Loucy (cell line): ENCODE measurements around the gene DBI.

Source experiments
- H2AFZ ChIP-seq: fragments of 200-600 bp; sonication (generic); 2 replicates; pipeline ENCODE4 v1.6.0; 2016; ENCODE audit warnings: antibody characterized with exemption, mild to moderate bottlenecking, low read length, moderate library complexity
- H3F3A ChIP-seq: fragments of 200-600 bp; 2 replicates; pipeline ENCODE4 v1.6.0; 2016; ENCODE audit warnings: antibody characterized with exemption, low read depth, mild to moderate bottlenecking
- H3K27me3 ChIP-seq: fragments of 200-600 bp; sonication (generic); 2 replicates; pipeline ENCODE4 v1.6.1; 2014; ENCODE audit warnings: low read length, mild to moderate bottlenecking; ENCODE audit not compliant: insufficient read depth, poor library complexity, severe bottlenecking
- H3K36me3 ChIP-seq: fragments of 200-600 bp; sonication (generic); 2 replicates; pipeline ENCODE4 v1.6.1; 2016; ENCODE audit warnings: low read length; ENCODE audit not compliant: insufficient read depth
- H3K4me1 ChIP-seq: fragments of 200-600 bp; sonication (generic); 2 replicates; pipeline ENCODE4 v1.5.1; 2014; ENCODE audit warnings: low read length, mild to moderate bottlenecking; ENCODE audit not compliant: insufficient read depth, poor library complexity, severe bottlenecking
- H3K4me2 ChIP-seq: fragments of 200-600 bp; sonication (generic); 2 replicates; pipeline ENCODE4 v1.6.0; 2014; ENCODE audit warnings: antibody characterized with exemption, low read length, low read depth, mild to moderate bottlenecking; ENCODE audit not compliant: poor library complexity, severe bottlenecking
- H3K4me3 ChIP-seq: fragments of 200-600 bp; sonication (generic); 2 replicates; pipeline ENCODE4 v1.5.1; 2014; ENCODE audit warnings: low read length, mild to moderate bottlenecking, mixed read lengths; ENCODE audit not compliant: poor library complexity, severe bottlenecking
- H3K79me2 ChIP-seq: fragments of 200-600 bp; sonication (generic); 2 replicates; pipeline ENCODE4 v1.6.1; 2014; ENCODE audit warnings: low read length; ENCODE audit not compliant: insufficient read depth
- H3K9ac ChIP-seq: fragments of 200-600 bp; sonication (generic); 2 replicates; pipeline ENCODE4 v1.6.0; 2014; ENCODE audit warnings: mild to moderate bottlenecking, low read depth, low read length, moderate library complexity; ENCODE audit not compliant: poor library complexity, severe bottlenecking
- H3K9me2 ChIP-seq: fragments of 200-600 bp; sonication (generic); replicated peaks from 2 replicates; pipeline ENCODE4 v1.6.1; 2016; ENCODE audit warnings: low read depth, low read length, mixed read lengths
- H3K9me3 ChIP-seq: fragments of 200-600 bp; sonication (generic); 2 replicates; pipeline ENCODE4 v1.6.1; 2014; ENCODE audit warnings: mild to moderate bottlenecking, antibody characterized with exemption, low read length, low read depth; ENCODE audit not compliant: insufficient read depth
- H4K20me1 ChIP-seq: fragments of 200-600 bp; sonication (generic); 2 replicates; pipeline ENCODE4 v1.6.0; 2014; ENCODE audit warnings: antibody characterized with exemption, low read length, mild to moderate bottlenecking; ENCODE audit not compliant: insufficient read depth, poor library complexity, severe bottlenecking
- CTCF ChIP-seq: fragments of 200-600 bp; sonication (generic); conservative IDR thresholded peaks from 2 replicates; pipeline ENCODE4 v1.5.1; 2014; ENCODE audit warnings: mild to moderate bottlenecking, antibody characterized with exemption, low read length
- EZH2phosphoT487 ChIP-seq: fragments of 200-600 bp; IDR thresholded peaks from 2 replicates; pipeline ENCODE4 v1.6.1; 2018; ENCODE audit warnings: antibody characterized with exemption, mild to moderate bottlenecking, moderate library complexity, borderline replicate concordance

Gene DBI

GRCh38 chr2:119323459-119323858 lies 43.3 kb upstream of the DBI start:
- Histone ChIP-seq H3F3A (no peaks in the 10 kb centered on the region), H3K4me3 (no peak overlapping the region), H3K9me2 (no peaks in the 10 kb centered on the region), H3K4me1 (peaks cover 4% of the 10 kb centered on the region), H3K9me3 (no peaks in the 10 kb centered on the region), H3K79me2 (no peaks in the 10 kb centered on the region), H2AFZ (no peak overlapping the region), H4K20me1 (no peaks in the 10 kb centered on the region), H3K27me3 (no peaks in the 10 kb centered on the region), H3K36me3 (no peaks in the 10 kb centered on the region), H3K4me2 (no peak overlapping the region), H3K9ac (no peak overlapping the region)
- TF ChIP-seq EZH2phosphoT487 = no peak
- TF ChIP-seq CTCF = no peak

- no peaks in the 10 kb centered on the region for H4K20me1 ChIP-seq
- H3K79me2 ChIP-seq = no peaks in the 10 kb centered on the region
- H3F3A ChIP-seq = no peaks in the 10 kb centered on the region
- H3K9ac ChIP-seq = no peak overlapping the region
- H3K36me3 ChIP-seq = no peaks in the 10 kb centered on the region
- no peaks in the 10 kb centered on the region for H3K9me3 ChIP-seq
- H3K4me2 ChIP-seq = no peak overlapping the region
- no peaks in the 10 kb centered on the region for H3K9me2 ChIP-seq
- no peaks in the 10 kb centered on the region for H3K27me3 ChIP-seq
- no peak overlapping the region for H3K4me3 ChIP-seq
- no peak for TF ChIP-seq CTCF
- TF ChIP-seq EZH2phosphoT487 = no peak
- H2AFZ ChIP-seq = no peak overlapping the region
- H3K4me1 ChIP-seq = peaks cover 4% of the 10 kb centered on the region
Observed at GRCh38 chr2:119324685-119325270, 42.0 kb upstream of the DBI start.

- H3K36me3 ChIP-seq = no peaks in the 10 kb centered on the region
- no peak overlapping the region for H3K9ac ChIP-seq
- H3K4me2 ChIP-seq = no peak overlapping the region
- H3K9me3 ChIP-seq = no peaks in the 10 kb centered on the region
- H3K4me1 ChIP-seq = peaks cover 4% of the 10 kb centered on the region
- no peaks in the 10 kb centered on the region for H3F3A ChIP-seq
- no peaks in the 10 kb centered on the region for H3K9me2 ChIP-seq
- H2AFZ ChIP-seq = no peak overlapping the region
- no peaks in the 10 kb centered on the region for H3K27me3 ChIP-seq
- no peaks in the 10 kb centered on the region for H3K79me2 ChIP-seq
- H4K20me1 ChIP-seq = no peaks in the 10 kb centered on the region
- no peak overlapping the region for H3K4me3 ChIP-seq
- TF ChIP-seq EZH2phosphoT487 (no peak), CTCF (no peak)
Observed at GRCh38 chr2:119326938-119327337, 39.8 kb upstream of the DBI start.
